ENCODE results near the gene CBLB.

- TF ChIP-seq, protein P1, sequence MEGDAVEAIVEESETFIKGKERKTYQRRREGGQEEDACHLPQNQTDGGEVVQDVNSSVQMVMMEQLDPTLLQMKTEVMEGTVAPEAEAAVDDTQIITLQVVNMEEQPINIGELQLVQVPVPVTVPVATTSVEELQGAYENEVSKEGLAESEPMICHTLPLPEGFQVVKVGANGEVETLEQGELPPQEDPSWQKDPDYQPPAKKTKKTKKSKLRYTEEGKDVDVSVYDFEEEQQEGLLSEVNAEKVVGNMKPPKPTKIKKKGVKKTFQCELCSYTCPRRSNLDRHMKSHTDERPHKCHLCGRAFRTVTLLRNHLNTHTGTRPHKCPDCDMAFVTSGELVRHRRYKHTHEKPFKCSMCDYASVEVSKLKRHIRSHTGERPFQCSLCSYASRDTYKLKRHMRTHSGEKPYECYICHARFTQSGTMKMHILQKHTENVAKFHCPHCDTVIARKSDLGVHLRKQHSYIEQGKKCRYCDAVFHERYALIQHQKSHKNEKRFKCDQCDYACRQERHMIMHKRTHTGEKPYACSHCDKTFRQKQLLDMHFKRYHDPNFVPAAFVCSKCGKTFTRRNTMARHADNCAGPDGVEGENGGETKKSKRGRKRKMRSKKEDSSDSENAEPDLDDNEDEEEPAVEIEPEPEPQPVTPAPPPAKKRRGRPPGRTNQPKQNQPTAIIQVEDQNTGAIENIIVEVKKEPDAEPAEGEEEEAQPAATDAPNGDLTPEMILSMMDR (conservative IDR thresholded peaks at IDR 0.05; ENCODE audit: low read depth, low read length), result no peak
- TF ChIP-seq EZH2 (IDR thresholded peaks at IDR 0.05; ENCODE audit: low read length, unreplicated experiment), result no peak
Measured at GRCh38 chr3:105780107-105780506, 88.7 kb downstream of the CBLB start.

Data from PC-3 (cell line).